Measurements from ENCODE around the gene LYSMD3.

The LYSMD3 gene

DNA sequence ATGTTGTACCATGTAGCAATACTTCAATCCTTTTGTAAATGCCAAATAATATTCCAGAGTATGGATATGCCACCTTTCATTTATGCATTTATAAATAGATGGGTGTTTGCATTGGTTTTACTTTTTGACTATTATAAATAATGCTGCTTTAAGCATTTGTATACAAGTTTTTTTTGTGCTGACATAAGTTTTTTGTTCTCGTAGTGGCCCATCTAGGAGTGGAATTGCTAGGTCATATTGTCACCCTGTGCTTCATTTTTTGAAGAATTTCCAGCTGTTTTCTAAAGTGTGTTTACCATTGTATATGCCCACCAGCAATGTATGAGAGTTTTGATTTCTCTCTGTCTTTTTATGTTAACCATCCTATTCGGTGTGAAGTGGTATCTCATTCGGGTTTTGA, 36.1 kb upstream of the LYSMD3 start:
- no peak overlapping the region for H3K27ac ChIP-seq

DNA sequence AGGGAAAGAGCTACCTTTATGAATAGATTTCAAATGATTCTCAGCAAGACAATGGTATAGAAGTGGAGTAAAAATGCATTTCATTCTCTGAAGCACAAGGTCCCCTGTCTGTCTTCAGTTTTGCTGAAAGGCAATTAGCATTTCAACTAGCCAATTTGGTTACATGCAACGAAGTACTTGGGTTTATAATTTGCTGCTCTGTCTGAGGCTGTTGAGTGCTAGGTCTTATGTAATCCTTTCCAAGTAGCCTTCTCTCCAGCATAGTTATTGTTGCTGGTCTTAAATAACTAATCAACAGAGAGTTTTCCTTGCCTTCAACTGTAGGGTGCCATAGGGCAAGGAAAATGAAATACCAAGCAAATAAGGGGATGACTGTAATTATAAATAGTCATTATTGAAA, 33.7 kb upstream of the LYSMD3 start:
- in situ Hi-C loops (cut with HindIII; ENCODE audit: low pct_ligation_motif_present, low sequenced_read_pairs) = no loop called here
- Histone ChIP-seq H3K4me3 (ENCODE audit: low read depth, low read length) (no peak overlapping the region), H3K27ac (no peak overlapping the region), H3K27me3 (replicated peaks) (peaks cover 25% of the 10 kb centered on the region), H3K36me3 (replicated peaks) (no peaks in the 10 kb centered on the region)
- TF ChIP-seq, protein P1, sequence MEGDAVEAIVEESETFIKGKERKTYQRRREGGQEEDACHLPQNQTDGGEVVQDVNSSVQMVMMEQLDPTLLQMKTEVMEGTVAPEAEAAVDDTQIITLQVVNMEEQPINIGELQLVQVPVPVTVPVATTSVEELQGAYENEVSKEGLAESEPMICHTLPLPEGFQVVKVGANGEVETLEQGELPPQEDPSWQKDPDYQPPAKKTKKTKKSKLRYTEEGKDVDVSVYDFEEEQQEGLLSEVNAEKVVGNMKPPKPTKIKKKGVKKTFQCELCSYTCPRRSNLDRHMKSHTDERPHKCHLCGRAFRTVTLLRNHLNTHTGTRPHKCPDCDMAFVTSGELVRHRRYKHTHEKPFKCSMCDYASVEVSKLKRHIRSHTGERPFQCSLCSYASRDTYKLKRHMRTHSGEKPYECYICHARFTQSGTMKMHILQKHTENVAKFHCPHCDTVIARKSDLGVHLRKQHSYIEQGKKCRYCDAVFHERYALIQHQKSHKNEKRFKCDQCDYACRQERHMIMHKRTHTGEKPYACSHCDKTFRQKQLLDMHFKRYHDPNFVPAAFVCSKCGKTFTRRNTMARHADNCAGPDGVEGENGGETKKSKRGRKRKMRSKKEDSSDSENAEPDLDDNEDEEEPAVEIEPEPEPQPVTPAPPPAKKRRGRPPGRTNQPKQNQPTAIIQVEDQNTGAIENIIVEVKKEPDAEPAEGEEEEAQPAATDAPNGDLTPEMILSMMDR (IDR thresholded peaks at IDR 0.05; ENCODE audit: low read depth, low read length, missing control alignments) = no peak
- no peak for DNase-seq

More for the DNA sequence above, 36.1 kb upstream of the LYSMD3 start:
- DNase-seq = no peak
- Histone ChIP-seq H3K36me3 (replicated peaks) (no peaks in the 10 kb centered on the region), H3K4me3 (ENCODE audit: low read depth, low read length) (no peak overlapping the region), H3K27me3 (replicated peaks) (peaks cover 14% of the 10 kb centered on the region)
- in situ Hi-C loops (cut with HindIII; ENCODE audit: low pct_ligation_motif_present, low sequenced_read_pairs) = no loop called here
- TF ChIP-seq, protein P1 (IDR thresholded peaks at IDR 0.05; ENCODE audit: low read depth, low read length, missing control alignments) = no peak

DNA sequence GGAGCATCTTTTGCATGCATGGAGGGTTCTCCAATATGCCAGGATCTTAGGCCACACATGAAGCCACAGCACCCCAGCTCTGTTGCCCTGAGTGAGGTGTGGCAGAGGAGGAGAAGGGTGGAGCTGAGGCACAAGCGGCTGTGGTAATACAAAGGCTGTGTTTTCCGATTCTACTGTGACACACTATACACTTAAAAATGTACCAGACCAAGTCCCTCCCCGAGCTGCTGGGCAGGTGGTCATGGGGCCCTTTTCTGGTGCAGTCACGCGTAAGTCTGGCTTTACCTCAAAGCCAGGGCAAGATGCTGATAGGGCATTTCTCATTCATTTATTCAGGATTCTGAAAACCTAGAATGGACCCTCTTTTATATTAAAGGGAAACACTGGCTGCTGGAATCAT, 33.0 kb upstream of the LYSMD3 start:
- in situ Hi-C loops (cut with HindIII; ENCODE audit: low pct_ligation_motif_present, low sequenced_read_pairs) = no loop called here

DNA sequence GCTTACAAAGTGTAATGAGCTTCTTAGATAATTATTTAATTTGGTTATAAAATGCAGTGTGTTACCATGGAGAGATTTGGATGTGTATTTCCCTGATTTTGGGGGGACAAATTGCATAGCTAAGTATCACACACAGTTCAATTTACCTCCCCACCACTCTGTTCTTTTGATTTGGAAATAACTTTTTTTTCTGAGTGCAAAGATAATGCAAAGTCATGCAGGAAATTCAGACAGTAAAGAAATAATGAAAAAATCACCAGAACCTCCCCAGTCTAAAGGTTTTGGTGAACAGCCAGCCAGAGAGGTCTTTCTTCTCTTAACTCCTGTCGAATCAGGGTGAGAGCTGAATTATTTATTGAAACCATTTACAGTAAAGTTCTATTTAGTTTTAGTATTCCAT, 32.4 kb upstream of the LYSMD3 start:
- Histone ChIP-seq H3K27me3 (replicated peaks) (peaks cover 39% of the 10 kb centered on the region), H3K36me3 (replicated peaks) (no peaks in the 10 kb centered on the region), H3K4me3 (ENCODE audit: low read depth, low read length) (no peak overlapping the region), H3K27ac (no peak overlapping the region)
- in situ Hi-C loops (cut with HindIII; ENCODE audit: low pct_ligation_motif_present, low sequenced_read_pairs) = no loop called here
- TF ChIP-seq, protein P1 (IDR thresholded peaks at IDR 0.05; ENCODE audit: low read depth, low read length, missing control alignments) = no peak
- no peak for DNase-seq

More for the DNA sequence above, 33.0 kb upstream of the LYSMD3 start:
- no peaks in the 10 kb centered on the region for H3K36me3 ChIP-seq (replicated peaks)
- H3K27me3 ChIP-seq (replicated peaks) = peaks cover 33% of the 10 kb centered on the region
- TF ChIP-seq, protein P1 (IDR thresholded peaks at IDR 0.05; ENCODE audit: low read depth, low read length, missing control alignments) = no peak
- no peak overlapping the region for H3K27ac ChIP-seq
- no peak for DNase-seq
- H3K4me3 ChIP-seq (ENCODE audit: low read depth, low read length) = no peak overlapping the region

DNA sequence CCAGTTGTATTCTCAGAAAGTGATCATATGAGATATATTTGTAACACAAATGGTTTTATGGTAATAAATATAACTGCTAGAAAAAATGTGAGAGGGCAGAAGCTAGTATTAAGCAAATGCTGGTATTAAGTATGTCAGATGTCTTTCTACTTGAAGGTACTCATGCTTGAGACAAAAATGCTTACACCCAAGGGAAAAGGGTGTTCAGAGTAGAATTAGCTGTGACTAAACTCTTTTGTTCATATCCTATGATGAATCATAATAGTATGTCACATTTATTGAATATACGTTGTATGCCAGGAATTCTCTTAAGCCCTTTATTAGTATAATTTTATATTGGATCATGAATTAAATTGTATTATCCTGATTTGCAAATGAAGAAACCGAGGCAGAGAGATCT, 31.4 kb upstream of the LYSMD3 start:
- Histone ChIP-seq H3K36me3 (replicated peaks) (no peaks in the 10 kb centered on the region), H3K4me3 (ENCODE audit: low read depth, low read length) (no peak overlapping the region), H3K27me3 (replicated peaks) (peaks cover 47% of the 10 kb centered on the region), H3K27ac (no peak overlapping the region)
- TF ChIP-seq, protein P1 (IDR thresholded peaks at IDR 0.05; ENCODE audit: low read depth, low read length, missing control alignments) = no peak
- DNase-seq = no peak
- in situ Hi-C loops (cut with HindIII; ENCODE audit: low pct_ligation_motif_present, low sequenced_read_pairs) = no loop called here

Data from brain microvascular endothelial cell (primary cell).